Neural progenitor cell (in vitro differentiated cells): Measurements from ENCODE around the gene LRRN4. TPM values are rescaled to one million over a fixed set of nuclear protein-coding genes. Genes with fewer than 3 reads are reported as not detected.

Experiments
- DNase-seq: peaks from one replicate; pipeline ENCODE4 v3.0.0-alpha.2; 2016; ENCODE audit warnings: low spot score
- H2AFZ ChIP-seq: fragments of 200-600 bp; sonication (generic); replicated peaks from 2 replicates; pipeline ENCODE4 v1.6.1; 2016; ENCODE audit warnings: antibody characterized with exemption
- H3F3A ChIP-seq: fragments of 200-600 bp; sonication (generic); 2 replicates; pipeline ENCODE4 v1.6.1; 2016; ENCODE audit warnings: antibody characterized with exemption, low read depth
- H3K27ac ChIP-seq: fragments of 200-600 bp; sonication (generic); 2 replicates; pipeline ENCODE4 v1.5.1; 2016; ENCODE audit warnings: mild to moderate bottlenecking
- H3K27me3 ChIP-seq: fragments of 200-600 bp; sonication (generic); 2 replicates; pipeline ENCODE4 v1.6.1; 2016; ENCODE audit warnings: mild to moderate bottlenecking, moderate library complexity
- H3K36me3 ChIP-seq: fragments of 200-600 bp; sonication (generic); 2 replicates; pipeline ENCODE4 v1.5.1; 2016
- H3K4me1 ChIP-seq: fragments of 200-600 bp; sonication (generic); 2 replicates; pipeline ENCODE4 v1.6.1; 2016; ENCODE audit warnings: mixed run types
- H3K4me2 ChIP-seq: fragments of 200-600 bp; sonication (generic); 2 replicates; pipeline ENCODE4 v1.6.1; 2016
- H3K4me3 ChIP-seq: fragments of 200-600 bp; sonication (generic); 2 replicates; pipeline ENCODE4 v1.5.1; 2016
- H3K79me2 ChIP-seq: fragments of 200-600 bp; sonication (generic); 2 replicates; pipeline ENCODE4 v1.6.1; 2016; ENCODE audit warnings: low read depth
- H3K9ac ChIP-seq: fragments of 200-600 bp; sonication (generic); 2 replicates; pipeline ENCODE4 v1.6.1; 2016
- H3K9me3 ChIP-seq: fragments of 200-600 bp; sonication (generic); 2 replicates; pipeline ENCODE4 v1.5.1; 2016; ENCODE audit warnings: low read depth
- H4K20me1 ChIP-seq: fragments of 200-600 bp; sonication (generic); 2 replicates; pipeline ENCODE4 v1.6.1; 2016; ENCODE audit warnings: low read depth
- H3K27ac Mint-ChIP-seq: 3 replicates; pipeline ENCODE4 v1.8.0; 2021; ENCODE audit warnings: mixed read lengths
- H3K27me3 Mint-ChIP-seq: 2 replicates; pipeline ENCODE4 v1.8.0; 2022; ENCODE audit warnings: low read depth, mild to moderate bottlenecking, inconsistent platforms, moderate library complexity, mixed read lengths; ENCODE audit not compliant: insufficient read depth
- H3K36me3 Mint-ChIP-seq: 3 replicates; pipeline ENCODE4 v1.8.0; 2021; ENCODE audit warnings: mixed read lengths
- H3K4me1 Mint-ChIP-seq: 3 replicates; pipeline ENCODE4 v1.8.0; 2021; ENCODE audit warnings: mixed read lengths
- H3K4me3 Mint-ChIP-seq: 3 replicates; pipeline ENCODE4 v1.8.0; 2021; ENCODE audit warnings: mild to moderate bottlenecking, moderate library complexity, mixed read lengths
- H3K9me3 Mint-ChIP-seq: 3 replicates; pipeline ENCODE4 v1.8.0; 2020; ENCODE audit warnings: mixed read lengths
- CTCF ChIP-seq: fragments of 200-600 bp; sonication (generic); IDR thresholded peaks from 2 replicates; pipeline ENCODE4 v1.5.1; 2017; ENCODE audit warnings: antibody characterized with exemption, mild to moderate bottlenecking
- EZH2 ChIP-seq: fragments of 200-600 bp; sonication (generic); IDR thresholded peaks from 2 replicates; pipeline ENCODE4 v1.6.1; 2017; ENCODE audit warnings: antibody characterized with exemption, mild to moderate bottlenecking, moderate library complexity
- EZH2phosphoT487 ChIP-seq: fragments of 200-600 bp; sonication (generic); IDR thresholded peaks from 2 replicates; pipeline ENCODE4 v1.6.1; 2017; ENCODE audit warnings: antibody characterized with exemption
- total RNA-seq: library from RNA; depleted of rRNA; stranded (reverse); fragments of >200 nt; gene quantifications from 2 replicates; pipeline ENCODE4 v1.2.3, GENCODE V29; 2015; ENCODE audit warnings: low replicate concordance

LRRN4 gene
- total RNA-seq, 1 donor from 2014 or later: not detected

- Mint-ChIP-seq H3K27me3 (no peaks in the 10 kb centered on the region), H3K9me3 (no peaks in the 10 kb centered on the region), H3K27ac (no peak overlapping the region), H3K4me3 (no peak overlapping the region), H3K36me3 (no peaks in the 10 kb centered on the region), H3K4me1 (no peaks in the 10 kb centered on the region)
- DNase-seq: no peak
- Histone ChIP-seq H3K4me3 (no peak overlapping the region), H3F3A (no peaks in the 10 kb centered on the region), H4K20me1 (no peaks in the 10 kb centered on the region), H3K4me1 (no peaks in the 10 kb centered on the region), H3K27ac (no peak overlapping the region), H3K4me2 (no peak overlapping the region), H2AFZ (no peak overlapping the region), H3K79me2 (no peaks in the 10 kb centered on the region), H3K9ac (no peak overlapping the region), H3K36me3 (no peaks in the 10 kb centered on the region), H3K9me3 (no peaks in the 10 kb centered on the region), H3K27me3 (no peaks in the 10 kb centered on the region)
- TF ChIP-seq EZH2 (no peak), EZH2phosphoT487 (no peak), CTCF (no peak)
These were observed 46.4 kb upstream of the LRRN4 start for GRCh38 chr20:6100246-6100645.

- Mint-ChIP-seq H3K4me3 (no peak overlapping the region), H3K27ac (no peak overlapping the region), H3K27me3 (peaks cover 2% of the 10 kb centered on the region), H3K9me3 (no peaks in the 10 kb centered on the region), H3K36me3 (no peaks in the 10 kb centered on the region), H3K4me1 (no peaks in the 10 kb centered on the region)
- H3K4me3 ChIP-seq: no peak overlapping the region
- H3K9me3 ChIP-seq: no peaks in the 10 kb centered on the region
- TF ChIP-seq EZH2 (no peak), EZH2phosphoT487 (no peak), CTCF (no peak)
- H3K4me1 ChIP-seq: no peaks in the 10 kb centered on the region
- H3K27ac ChIP-seq: no peak overlapping the region
- H3K9ac ChIP-seq: no peak overlapping the region
- H3K27me3 ChIP-seq: no peaks in the 10 kb centered on the region
- H3K79me2 ChIP-seq: no peaks in the 10 kb centered on the region
- H3F3A ChIP-seq: no peaks in the 10 kb centered on the region
- no peak overlapping the region for H3K4me2 ChIP-seq
- no peaks in the 10 kb centered on the region for H3K36me3 ChIP-seq
- H4K20me1 ChIP-seq: no peaks in the 10 kb centered on the region
- no peak overlapping the region for H2AFZ ChIP-seq
- no peak for DNase-seq
These were observed 46.0 kb upstream of the LRRN4 start for GRCh38 chr20:6099819-6100218.

- Mint-ChIP-seq H3K4me3 (no peak overlapping the region), H3K36me3 (no peaks in the 10 kb centered on the region)
These were observed 41.5 kb upstream of the LRRN4 start for GRCh38 chr20:6095409-6095808.

More at GRCh38 chr20:6095409-6095808, 41.5 kb upstream of the LRRN4 start:
- H3K4me3 ChIP-seq: no peak overlapping the region
- TF ChIP-seq EZH2phosphoT487: no peak
- TF ChIP-seq CTCF: no peak
- TF ChIP-seq EZH2: no peak
- H2AFZ ChIP-seq: no peak overlapping the region
- Mint-ChIP-seq H3K27ac (no peak overlapping the region), H3K4me1 (no peaks in the 10 kb centered on the region), H3K9me3 (no peaks in the 10 kb centered on the region), H3K27me3 (peaks cover 2% of the 10 kb centered on the region)
- H3F3A ChIP-seq: no peaks in the 10 kb centered on the region
- no peaks in the 10 kb centered on the region for H3K27me3 ChIP-seq
- no peaks in the 10 kb centered on the region for H3K79me2 ChIP-seq
- no peaks in the 10 kb centered on the region for H4K20me1 ChIP-seq
- H3K36me3 ChIP-seq: no peaks in the 10 kb centered on the region
- DNase-seq: no peak
- no peaks in the 10 kb centered on the region for H3K4me1 ChIP-seq
- H3K4me2 ChIP-seq: no peak overlapping the region
- H3K9ac ChIP-seq: no peak overlapping the region
- H3K27ac ChIP-seq: no peak overlapping the region
- H3K9me3 ChIP-seq: no peaks in the 10 kb centered on the region
